Mesenchymal stem cell (in vitro differentiated cells and primary cell): ENCODE measurements around the gene CHKA.
A peak's percentile ranks its signal among the peaks of the same experiment; 100 is the strongest.

Source experiments
- DNase-seq: peaks from one replicate; pipeline ENCODE4 v3.0.0-alpha.2; 2013
- H2AFZ ChIP-seq: one replicate; pipeline ENCODE4 v1.6.1; 2013; ENCODE audit warnings: low read depth, mild to moderate bottlenecking, control low read depth, inconsistent platforms, low read length, moderate library complexity
- H2AK5ac ChIP-seq: 2 replicates; pipeline ENCODE4 v1.6.1; 2013; ENCODE audit warnings: low read length, moderate library complexity, mild to moderate bottlenecking, inconsistent platforms; ENCODE audit not compliant: severe bottlenecking
- H2BK120ac ChIP-seq: one replicate; pipeline ENCODE4 v1.6.1; 2013; ENCODE audit warnings: low read depth, mild to moderate bottlenecking, inconsistent platforms, low read length, moderate library complexity
- H2BK12ac ChIP-seq, 2 experiments: one replicate each; pipeline ENCODE4 v1.6.1; 2013; ENCODE audit warnings: inconsistent platforms in 2 of 2, low read length in 2 of 2, mild to moderate bottlenecking in 2 of 2, moderate library complexity in 2 of 2, control low read depth in 1 of 2
- H2BK15ac ChIP-seq: one replicate; pipeline ENCODE4 v1.6.1; 2013; ENCODE audit warnings: mild to moderate bottlenecking, low read depth, inconsistent platforms; ENCODE audit not compliant: poor library complexity, severe bottlenecking
- H2BK5ac ChIP-seq: 2 replicates; pipeline ENCODE4 v1.6.1; 2013; ENCODE audit warnings: low read depth, mild to moderate bottlenecking, low read length, control low read depth, inconsistent platforms; ENCODE audit not compliant: poor library complexity, severe bottlenecking
- H3K14ac ChIP-seq, 2 experiments: one replicate each; pipeline ENCODE4 v1.6.1; 2013; ENCODE audit warnings: inconsistent platforms in 2 of 2, low read length in 2 of 2, control low read depth in 1 of 2, mild to moderate bottlenecking in 1 of 2, moderate library complexity in 1 of 2
- H3K18ac ChIP-seq, 2 experiments: one replicate each; pipeline ENCODE4 v1.6.1; 2013; ENCODE audit warnings: inconsistent platforms in 2 of 2, low read length in 2 of 2, control low read depth in 1 of 2, low read depth in 1 of 2, mild to moderate bottlenecking in 1 of 2
- H3K23ac ChIP-seq, 2 experiments: one replicate each; pipeline ENCODE4 v1.6.1; 2013; ENCODE audit warnings: inconsistent platforms in 2 of 2, low read length in 2 of 2, mild to moderate bottlenecking in 2 of 2, moderate library complexity in 2 of 2, control low read depth in 1 of 2
- H3K27ac ChIP-seq: 2 replicates; pipeline ENCODE4 v1.5.1; 2013; ENCODE audit warnings: mild to moderate bottlenecking, moderate library complexity, low read length, control low read depth, inconsistent platforms; ENCODE audit not compliant: poor library complexity, severe bottlenecking
- H3K27me3 ChIP-seq, 2 experiments: 2 replicates each; pipeline versions ENCODE4 v1.6.1 to v1.7.0; 2013; ENCODE audit warnings: low read length in 2 of 2, mild to moderate bottlenecking in 2 of 2, moderate library complexity in 2 of 2, control low read depth in 1 of 2, inconsistent platforms in 1 of 2; ENCODE audit not compliant: control insufficient read depth in 1 of 2, insufficient read depth in 1 of 2
- H3K36me3 ChIP-seq, 2 experiments: 2 replicates each; pipeline versions ENCODE4 v1.6.1 to v1.7.0; 2013; ENCODE audit warnings: low read length in 2 of 2, control low read depth in 1 of 2, inconsistent platforms in 1 of 2, low read depth in 1 of 2, mild to moderate bottlenecking in 1 of 2; ENCODE audit not compliant: insufficient read depth in 2 of 2, control insufficient read depth in 1 of 2
- H3K4ac ChIP-seq, 2 experiments: one replicate each; pipeline ENCODE4 v1.6.1; 2013; ENCODE audit warnings: inconsistent platforms in 2 of 2, low read length in 2 of 2, mild to moderate bottlenecking in 2 of 2, moderate library complexity in 2 of 2, control low read depth in 1 of 2, low read depth in 1 of 2
- H3K4me1 ChIP-seq: 2 replicates; pipeline ENCODE4 v1.6.1; 2013; ENCODE audit warnings: low read depth, low read length, control low read depth; ENCODE audit not compliant: control insufficient read depth, insufficient read depth
- H3K4me2 ChIP-seq: 2 replicates; pipeline ENCODE4 v1.6.1; 2013; ENCODE audit warnings: low read length, mild to moderate bottlenecking, inconsistent platforms; ENCODE audit not compliant: poor library complexity, severe bottlenecking
- H3K4me3 ChIP-seq, 2 experiments: 2 replicates each; pipeline versions ENCODE4 v1.5.1 to v1.7.0; 2013; ENCODE audit warnings: low read length in 2 of 2, mild to moderate bottlenecking in 2 of 2, control low read depth in 1 of 2, low read depth in 1 of 2; ENCODE audit not compliant: insufficient read depth in 1 of 2
- H3K79me1 ChIP-seq: replicated peaks from 2 replicates; pipeline ENCODE4 v1.6.1; 2013; ENCODE audit warnings: mild to moderate bottlenecking, control low read depth, low read length, inconsistent platforms; ENCODE audit not compliant: poor library complexity, severe bottlenecking
- H3K9ac ChIP-seq: 2 replicates; pipeline ENCODE4 v1.7.0; 2013; ENCODE audit warnings: mild to moderate bottlenecking, low read length, moderate library complexity
- H3K9me3 ChIP-seq: 2 replicates; pipeline ENCODE4 v1.7.0; 2013; ENCODE audit warnings: mild to moderate bottlenecking, low read length; ENCODE audit not compliant: control insufficient read depth
- H4K8ac ChIP-seq: one replicate; pipeline ENCODE4 v1.6.1; 2013; ENCODE audit warnings: inconsistent platforms, mild to moderate bottlenecking, low read length, moderate library complexity
- H4K91ac ChIP-seq: one replicate; pipeline ENCODE4 v1.6.1; 2013; ENCODE audit warnings: mild to moderate bottlenecking, low read length, inconsistent platforms
- WGBS: methylation state at CpG from one replicate; pipeline ENCODE4 v1.1.7; 2013; ENCODE audit warnings: mixed read lengths; 5-methylcytosine and 5-hydroxymethylcytosine counted together

The CHKA gene

GRCh38 chr11:68040101-68040956 lies 80.9 kb downstream of the CHKA start:
- no peak overlapping the region for H2AFZ ChIP-seq
- H3K14ac ChIP-seq: peak overlapping the region in 1 of 2 experiments; percentile 94
- H2AK5ac ChIP-seq: peak overlapping the region; percentile 95
- H2BK12ac ChIP-seq: peak overlapping the region; percentile 52 to 87
- peak overlapping the region; percentile 60 for H2BK5ac ChIP-seq
- H3K4ac ChIP-seq: peak overlapping the region; percentile 90 to 98
- peak overlapping the region; percentile 95 for H3K9ac ChIP-seq
- H2BK15ac ChIP-seq: peak overlapping the region; percentile 99
- peak overlapping the region; percentile 52 to 91 for H3K4me3 ChIP-seq
- peaks cover 27 to 58% of the 10 kb centered on the region in 2 experiments for H3K36me3 ChIP-seq
- H4K8ac ChIP-seq: peak overlapping the region; percentile 92
- H4K91ac ChIP-seq: peak overlapping the region; percentile 97
- H2BK120ac ChIP-seq: peak overlapping the region; percentile 89
- peak overlapping the region in 1 of 2 experiments; percentile 61 for H3K23ac ChIP-seq
- H3K18ac ChIP-seq: peak overlapping the region; percentile 90 to 95
- no peaks in the 10 kb centered on the region for H3K27me3 ChIP-seq
- H3K4me1 ChIP-seq: peaks cover 70% of the 10 kb centered on the region
- peak overlapping the region; percentile 73 for H3K27ac ChIP-seq
- 23% methylated on average over 19 of the region's 22 CpGs for WGBS
- DNase-seq: peak; percentile 90
- peaks cover 20% of the 10 kb centered on the region for H3K79me1 ChIP-seq
- peak overlapping the region; percentile 86 for H3K4me2 ChIP-seq
- no peaks in the 10 kb centered on the region for H3K9me3 ChIP-seq

GRCh38 chr11:68039526-68040086 lies 81.6 kb downstream of the CHKA start:
- H3K9me3 ChIP-seq: no peaks in the 10 kb centered on the region
- no peak overlapping the region for H2BK5ac ChIP-seq
- peak overlapping the region; percentile 97 for H4K91ac ChIP-seq
- peak overlapping the region; percentile 95 for H3K9ac ChIP-seq
- H3K4me1 ChIP-seq: peaks cover 64% of the 10 kb centered on the region
- H3K18ac ChIP-seq: peak overlapping the region; percentile 34 to 89
- peak overlapping the region; percentile 73 for H3K27ac ChIP-seq
- peaks cover 17% of the 10 kb centered on the region for H3K79me1 ChIP-seq
- no peaks in the 10 kb centered on the region for H3K27me3 ChIP-seq
- peak overlapping the region; percentile 75 for H2AK5ac ChIP-seq
- H2BK15ac ChIP-seq: peak overlapping the region; percentile 82
- H3K14ac ChIP-seq: peak overlapping the region in 1 of 2 experiments; percentile 55
- peaks cover 25 to 51% of the 10 kb centered on the region in 2 experiments for H3K36me3 ChIP-seq
- no peak overlapping the region for H2AFZ ChIP-seq
- peak overlapping the region in 1 of 2 experiments; percentile 66 for H3K23ac ChIP-seq
- peak overlapping the region; percentile 68 to 91 for H3K4me3 ChIP-seq
- peak overlapping the region; percentile 8 for H4K8ac ChIP-seq
- no peak for DNase-seq
- peak overlapping the region; percentile 52 to 87 for H2BK12ac ChIP-seq
- peak overlapping the region; percentile 86 for H3K4me2 ChIP-seq
- WGBS: 8% methylated on average over 5 of the region's 10 CpGs
- H2BK120ac ChIP-seq: peak overlapping the region; percentile 82
- H3K4ac ChIP-seq: peak overlapping the region; percentile 84 to 88

GRCh38 chr11:68038718-68039525 lies 82.3 kb downstream of the CHKA start, which contains the start of gene TCIRG1:
Gene TCIRG1, plus strand, starts transcription at chr11:68039025. Its CDS starts 2,247 bp downstream, at chr11:68041272.
- H3K4ac ChIP-seq: peak within 1 kb of the TSS; percentile 84 to 92
- peaks cover 23 to 50% of the 10 kb centered on the region in 2 experiments for H3K36me3 ChIP-seq
- H2BK15ac ChIP-seq: peak within 1 kb of the TSS; percentile 82
- WGBS: 15% methylated on average over 28 of the region's 51 CpGs
- DNase-seq: peak; percentile 83
- H2AK5ac ChIP-seq: peak within 1 kb of the TSS; percentile 75
- H2AFZ ChIP-seq: peak within 1 kb of the TSS; percentile 36
- H3K9me3 ChIP-seq: no peaks in the 10 kb centered on the region
- H3K14ac ChIP-seq: peak within 1 kb of the TSS; percentile 48 to 91
- H3K23ac ChIP-seq: peak within 1 kb of the TSS in 1 of 2 experiments; percentile 66
- peak within 1 kb of the TSS; percentile 99 for H4K8ac ChIP-seq
- H3K4me1 ChIP-seq: peaks cover 58% of the 10 kb centered on the region
- peak within 1 kb of the TSS; percentile 98 for H4K91ac ChIP-seq
- H2BK120ac ChIP-seq: peak within 1 kb of the TSS; percentile 94
- H3K9ac ChIP-seq: peak within 1 kb of the TSS; percentile 95
- H3K4me3 ChIP-seq: peak within 1 kb of the TSS; percentile 68 to 91
- H3K18ac ChIP-seq: peak within 1 kb of the TSS; percentile 95 to 96
- peaks cover 17% of the 10 kb centered on the region for H3K79me1 ChIP-seq
- peak within 1 kb of the TSS; percentile 27 to 90 for H2BK12ac ChIP-seq
- H3K27ac ChIP-seq: peak within 1 kb of the TSS; percentile 78
- H2BK5ac ChIP-seq: peak within 1 kb of the TSS; percentile 39
- H3K27me3 ChIP-seq: no peaks in the 10 kb centered on the region
- H3K4me2 ChIP-seq: peak within 1 kb of the TSS; percentile 86
